K562 (cell line): ENCODE data around the gene RPL19. TPM values are rescaled to one million over a fixed set of nuclear protein-coding genes. Genes with fewer than 3 reads are reported as not detected.

Experiments
- ATF1 ChIP-seq, 2 experiments: fragments of 450-650 bp in 1 of 2; IDR thresholded peaks; 2 replicates each; pipeline ENCODE4 v1.6.1; 2016; ENCODE audit warnings: missing compliant biosample characterization in 1 of 2, missing genetic modification characterization in 1 of 2
- BRD9 ChIP-seq: fragments of 450-650 bp; IDR thresholded peaks from 2 replicates; pipeline ENCODE4 v1.6.1; 2018; ENCODE audit warnings: low read depth; ENCODE audit not compliant: partially characterized antibody
- EGR1 ChIP-seq: fragments of 450-650 bp; conservative IDR thresholded peaks from 2 replicates; pipeline ENCODE4 v1.6.1; 2017; ENCODE audit warnings: mild to moderate bottlenecking
- HDAC1 ChIP-seq, 2 experiments: fragments of 450-650 bp; IDR thresholded peaks; 2 replicates each; pipeline ENCODE4 v1.6.1; 2016 to 2017; ENCODE audit warnings: inconsistent platforms in 1 of 2, mild to moderate bottlenecking in 1 of 2, moderate library complexity in 1 of 2
- ILF3 ChIP-seq: fragments of 450-650 bp; IDR thresholded peaks from 2 replicates; pipeline ENCODE4 v1.6.1; 2018; ENCODE audit warnings: antibody characterized with exemption, mild to moderate bottlenecking, moderate library complexity, borderline replicate concordance
- KDM5B ChIP-seq: fragments of 200-600 bp; sonication (generic); IDR thresholded peaks from 2 replicates; pipeline ENCODE4 v1.6.1; 2012; ENCODE audit warnings: low read depth, mild to moderate bottlenecking, moderate library complexity, low read length, control low read depth, inconsistent platforms; ENCODE audit not compliant: insufficient replicate concordance
- MTA1 ChIP-seq: fragments of 450-650 bp; IDR thresholded peaks from 2 replicates; pipeline ENCODE4 v1.6.1; 2017; ENCODE audit warnings: borderline replicate concordance
- PATZ1 ChIP-seq: fragments of 250-450 bp; sonication (Bioruptor Pico); IDR thresholded peaks from 2 replicates; pipeline ENCODE4 v1.5.0; 2020; ENCODE audit warnings: mild to moderate bottlenecking, borderline replicate concordance
- SFPQ ChIP-seq: fragments of 200-400 bp; formaldehyde crosslinking; IDR thresholded peaks from 2 replicates; pipeline ENCODE4 v1.6.1; 2017; ENCODE audit warnings: mild to moderate bottlenecking, low read depth, low read length, moderate library complexity
- SIN3A ChIP-seq, 2 experiments: fragments of 150-350 bp in 1 of 2; IDR thresholded peaks; 2 replicates each; pipeline ENCODE4 v1.6.1; 2011 to 2016; ENCODE audit warnings: borderline replicate concordance in 2 of 2, low read depth in 2 of 2, low read length in 2 of 2, mild to moderate bottlenecking in 2 of 2, moderate library complexity in 2 of 2; ENCODE audit not compliant: control insufficient read depth in 1 of 2
- XRCC3 ChIP-seq: fragments of 450-650 bp; IDR thresholded peaks from 2 replicates; pipeline ENCODE4 v1.6.1; 2017; ENCODE audit warnings: mild to moderate bottlenecking, moderate library complexity
- ZFP36 ChIP-seq: fragments of 150-350 bp; IDR thresholded peaks from 2 replicates; pipeline ENCODE4 v1.6.1; 2018; ENCODE audit warnings: low read length, low read depth; ENCODE audit not compliant: partially characterized antibody
- ZFX ChIP-seq: sonication (generic); formaldehyde crosslinking; IDR thresholded peaks from 2 replicates; pipeline ENCODE4 v1.8.0; 2022; ENCODE audit warnings: mild to moderate bottlenecking, missing genetic modification reagents, moderate library complexity
- ZNF436 ChIP-seq: fragments of 250-450, 450-650 bp; sonication (Bioruptor Pico); formaldehyde crosslinking; IDR thresholded peaks from 2 replicates; pipeline ENCODE4 v1.7.0; 2020; ENCODE audit warnings: mild to moderate bottlenecking
- ZNF75A ChIP-seq: fragments of 450-650 bp; formaldehyde crosslinking; IDR thresholded peaks from 2 replicates; pipeline ENCODE4 v1.4.0; 2020; ENCODE audit warnings: mild to moderate bottlenecking
- polyA plus RNA-seq, 8 experiments: library from polyadenylated mRNA; depleted of rRNA in 4 of 8; stranded (reverse) in 5 of 8; unstranded in 3 of 8; fragments of >200 nt; fragmentation: Nextera tagmentation in 2 of 8; fragmentation: Illumina TruSeq in 1 of 8; extraction: Ambion mirVana in 2 of 8; extraction: Trizol in 1 of 8; gene quantifications; 2 replicates each; pipeline versions ENCODE4 v1.2.1 to v1.2.3, GENCODE V29; 2011 to 2014; ENCODE audit warnings: inconsistent platforms in 1 of 8, missing spikeins in 1 of 8
- total RNA-seq, 7 experiments: library from RNA; depleted of rRNA in 6 of 7; stranded (reverse); fragments of >200 nt in 6 of 7; fragmentation: Illumina TruSeq in 2 of 7; extraction: Trizol in 2 of 7; gene quantifications; 2 replicates each; pipeline versions ENCODE4 v1.2.1 to v1.2.3, GENCODE V29; 2011 to 2021; ENCODE audit warnings: low replicate concordance in 1 of 7
- TF ChIP-seq, protein P1 (sequence below): fragments of 450-650 bp; IDR thresholded peaks from 2 replicates; pipeline ENCODE4 v1.7.0; 2016; ENCODE audit warnings: borderline replicate concordance
- TF ChIP-seq, protein P2 (sequence below), 3 experiments: fragments of 200-800 bp in 1 of 3; sonication (Bioruptor generic) in 1 of 3; sonication (generic) in 1 of 3; formaldehyde crosslinking in 1 of 3; IDR thresholded peaks; 2 replicates each; pipeline versions ENCODE4 v1.6.1 to v1.8.0; 2016 to 2022; ENCODE audit warnings: mild to moderate bottlenecking in 2 of 3, missing compliant biosample characterization in 2 of 3, missing genetic modification characterization in 2 of 3, missing genetic modification reagents in 1 of 3

The RPL19 gene
- total and polyA plus RNA-seq, 9 of the 15 experiments (the other 6 are each of a cell fraction or from before 2014, with no cell fraction given), result 2,263 to 4,614 (median 3,727) TPM

- TF ChIP-seq ZFX, result 0 out of 2 replicates have a peak, but pooled peaks have one; percentile 9
- TF ChIP-seq ILF3, result no peak
- TF ChIP-seq SIN3A (IDR thresholded peaks at IDR 0.05; ENCODE audit: borderline replicate concordance in 2 of 2, control insufficient read depth in 1 of 2, low read depth in 2 of 2, low read length in 2 of 2), result peak in 1 of 2 experiments; percentile 64; a peak in 1 of 4 replicates
- TF ChIP-seq ZNF75A (CRISPR knock-in tag), result no peak
- no peak for TF ChIP-seq PATZ1 (CRISPR knock-in tag)
- TF ChIP-seq KDM5B, result peak; percentile 51
- TF ChIP-seq XRCC3, result no peak
- TF ChIP-seq ZFP36, result peak; percentile 20
- no peak for TF ChIP-seq BRD9
- 0 out of 4 replicates have a peak, but pooled peaks of 1 of the 2 experiments have one; percentile 13 for TF ChIP-seq HDAC1 (IDR thresholded peaks at IDR 0.05)
- TF ChIP-seq, protein P1, sequence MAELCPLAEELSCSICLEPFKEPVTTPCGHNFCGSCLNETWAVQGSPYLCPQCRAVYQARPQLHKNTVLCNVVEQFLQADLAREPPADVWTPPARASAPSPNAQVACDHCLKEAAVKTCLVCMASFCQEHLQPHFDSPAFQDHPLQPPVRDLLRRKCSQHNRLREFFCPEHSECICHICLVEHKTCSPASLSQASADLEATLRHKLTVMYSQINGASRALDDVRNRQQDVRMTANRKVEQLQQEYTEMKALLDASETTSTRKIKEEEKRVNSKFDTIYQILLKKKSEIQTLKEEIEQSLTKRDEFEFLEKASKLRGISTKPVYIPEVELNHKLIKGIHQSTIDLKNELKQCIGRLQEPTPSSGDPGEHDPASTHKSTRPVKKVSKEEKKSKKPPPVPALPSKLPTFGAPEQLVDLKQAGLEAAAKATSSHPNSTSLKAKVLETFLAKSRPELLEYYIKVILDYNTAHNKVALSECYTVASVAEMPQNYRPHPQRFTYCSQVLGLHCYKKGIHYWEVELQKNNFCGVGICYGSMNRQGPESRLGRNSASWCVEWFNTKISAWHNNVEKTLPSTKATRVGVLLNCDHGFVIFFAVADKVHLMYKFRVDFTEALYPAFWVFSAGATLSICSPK, result no peak
- peak; percentile 15; the same call in 1 of the 2 replicates for TF ChIP-seq EGR1
- TF ChIP-seq, protein P2, sequence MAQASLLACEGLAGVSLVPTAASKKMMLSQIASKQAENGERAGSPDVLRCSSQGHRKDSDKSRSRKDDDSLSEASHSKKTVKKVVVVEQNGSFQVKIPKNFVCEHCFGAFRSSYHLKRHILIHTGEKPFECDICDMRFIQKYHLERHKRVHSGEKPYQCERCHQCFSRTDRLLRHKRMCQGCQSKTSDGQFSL (CRISPR knock-in tag; IDR thresholded peaks at IDR 0.05), result peak; percentile 87
- TF ChIP-seq, protein P2 (tag; IDR thresholded peaks at IDR 0.05), result peak in 1 of 2 experiments; percentile 73; a peak in 1 of 4 replicates
- TF ChIP-seq SFPQ, result no peak
- no peak for TF ChIP-seq MTA1
- TF ChIP-seq ATF1 (CRISPR knock-in tag; IDR thresholded peaks at IDR 0.05), result no peak
- peak; percentile 7; the same call in 1 of the 2 replicates for TF ChIP-seq ATF1 (tag; IDR thresholded peaks at IDR 0.05)
- TF ChIP-seq ZNF436 (CRISPR knock-in tag), result no peak
Measured at GRCh38 chr17:39197380-39198185, 2.5 kb upstream of the RPL19 start, which contains the start of gene CACNB1 (continued).
